ENCODE results near the gene BNC2.

- TF ChIP-seq CTCF (IDR thresholded peaks at IDR 0.05) (no peak), POLR2A (IDR thresholded peaks at IDR 0.05) (no peak)
Observed at GRCh38 chr9:16661816-16662215, 208.7 kb downstream of the BNC2 start.

Data from right lobe of liver (tissue), 4 donors.